Islet precursor cell (in vitro differentiated cells): ENCODE results near the gene MITF.
A peak's percentile ranks its signal among the peaks of the same experiment; 100 is the strongest.

Experiments
- DNase-seq: peaks from one replicate; pipeline ENCODE4 v3.0.0-alpha.2; 2018

MITF gene

DNA sequence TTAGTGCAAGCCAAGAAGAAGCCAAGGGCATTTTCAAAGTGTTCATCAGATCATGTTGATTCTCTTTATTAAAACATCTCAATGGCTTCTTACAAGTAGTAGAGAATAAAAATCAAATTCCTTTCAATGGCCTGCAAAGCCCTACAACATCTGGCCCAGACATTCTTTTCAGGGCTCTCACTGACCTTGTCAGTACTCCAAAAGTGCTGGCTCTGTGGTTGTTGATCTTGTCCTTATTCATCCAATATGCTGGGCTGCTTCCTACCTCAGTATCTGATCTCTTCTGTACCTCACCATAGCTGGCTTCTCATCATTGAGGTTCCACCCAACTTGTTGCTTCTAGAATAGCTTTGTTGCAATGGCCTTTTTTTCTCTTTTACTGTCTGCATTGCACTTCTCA, 186.2 kb downstream of the MITF start:
- DNase-seq = no peak

DNA sequence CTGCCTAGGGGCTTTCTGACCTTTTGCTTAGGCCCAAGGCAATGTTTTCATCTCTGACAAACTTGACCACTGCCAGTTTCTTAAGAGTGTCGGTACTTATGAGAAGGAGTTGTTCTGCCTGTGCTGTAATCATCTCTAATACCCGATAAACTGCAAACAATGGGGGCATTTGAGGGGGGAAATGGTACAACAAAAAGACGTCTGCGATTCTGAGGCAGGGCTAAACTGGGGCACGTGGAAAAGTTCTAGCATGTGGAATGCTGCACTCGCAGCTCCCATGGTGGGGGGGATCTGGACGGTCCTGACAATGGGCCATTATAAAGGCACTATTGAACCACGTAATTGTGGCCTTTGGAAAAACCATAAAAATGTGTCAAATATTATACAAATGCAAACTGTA, 187.1 kb downstream of the MITF start:
- no peak for DNase-seq

DNA sequence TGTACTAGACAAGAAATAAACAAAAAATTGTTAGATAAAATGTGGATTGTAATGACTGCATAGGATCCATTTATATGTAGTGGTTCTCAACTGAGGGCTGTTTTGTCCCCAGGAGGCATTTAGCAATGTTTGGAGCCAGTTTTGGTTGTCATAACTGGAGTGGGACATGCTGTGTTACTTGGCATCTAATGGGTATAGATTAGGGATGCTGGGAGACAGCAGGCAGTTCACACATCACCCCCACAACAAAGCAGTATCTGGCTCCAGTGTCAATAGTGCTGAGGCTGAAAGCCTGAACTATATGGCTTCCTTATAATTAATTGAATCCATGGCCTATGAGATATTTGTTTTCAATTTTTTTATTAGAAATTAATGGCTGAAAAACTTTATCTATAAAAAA, 188.3 kb downstream of the MITF start:
- no peak for DNase-seq

DNA sequence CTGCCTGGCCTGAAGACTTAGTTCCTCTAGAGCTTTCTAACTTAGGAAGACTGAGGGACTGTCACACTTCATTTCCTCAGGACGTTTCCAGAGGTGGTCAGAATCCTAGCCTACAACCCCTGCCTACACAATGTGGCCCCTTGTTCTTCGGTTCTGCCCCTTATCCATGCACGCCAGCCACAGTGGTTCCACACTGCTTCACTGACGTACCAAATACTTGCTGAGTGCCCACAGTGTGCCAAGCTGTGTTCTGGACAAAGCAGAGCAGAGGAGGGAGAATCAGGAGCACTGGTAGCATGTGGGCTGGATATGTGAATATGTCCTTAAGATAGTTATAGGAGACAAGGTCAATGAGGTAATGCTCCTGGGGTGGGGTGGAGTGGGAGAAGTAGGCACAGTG, 189.8 kb downstream of the MITF start:
- DNase-seq = no peak

DNA sequence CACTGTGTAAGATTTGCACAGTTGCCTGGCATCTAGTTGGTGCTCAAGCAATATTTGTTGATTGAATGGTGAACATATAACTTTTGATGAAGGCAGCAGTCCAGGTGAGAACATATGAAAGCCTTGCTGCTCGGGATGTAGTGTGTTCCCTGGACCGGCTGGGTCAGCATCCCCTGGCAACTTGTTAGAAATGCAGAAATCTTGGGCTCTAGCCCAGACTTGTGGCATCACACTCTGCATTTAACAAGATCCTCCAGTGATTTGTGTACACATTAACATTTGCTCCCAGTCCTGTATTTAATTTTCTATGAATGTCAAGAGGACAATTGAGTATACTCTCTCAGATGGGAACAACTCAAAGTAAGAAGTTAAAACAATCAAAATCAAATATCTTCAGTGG, 191.3 kb downstream of the MITF start:
- no peak for DNase-seq

DNA sequence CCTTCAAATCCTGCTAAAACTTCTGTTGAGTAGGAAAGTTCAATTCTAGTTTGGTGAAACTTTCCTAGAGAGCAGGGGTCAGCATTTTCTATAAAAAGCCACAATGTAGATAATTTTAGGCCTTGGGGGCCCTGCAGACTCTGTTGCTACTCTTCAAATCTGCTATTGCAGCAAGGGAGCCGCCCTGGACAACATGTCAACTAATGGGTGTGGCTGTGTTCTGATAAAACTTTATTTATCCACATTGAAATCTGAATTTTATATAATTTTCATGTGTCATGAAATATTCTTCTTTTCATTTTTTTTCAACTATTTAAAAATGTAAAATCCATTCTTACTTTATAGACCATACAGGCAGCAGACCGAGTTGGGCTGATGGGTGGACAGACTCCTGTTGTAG, 192.8 kb downstream of the MITF start:
- no peak for DNase-seq

DNA sequence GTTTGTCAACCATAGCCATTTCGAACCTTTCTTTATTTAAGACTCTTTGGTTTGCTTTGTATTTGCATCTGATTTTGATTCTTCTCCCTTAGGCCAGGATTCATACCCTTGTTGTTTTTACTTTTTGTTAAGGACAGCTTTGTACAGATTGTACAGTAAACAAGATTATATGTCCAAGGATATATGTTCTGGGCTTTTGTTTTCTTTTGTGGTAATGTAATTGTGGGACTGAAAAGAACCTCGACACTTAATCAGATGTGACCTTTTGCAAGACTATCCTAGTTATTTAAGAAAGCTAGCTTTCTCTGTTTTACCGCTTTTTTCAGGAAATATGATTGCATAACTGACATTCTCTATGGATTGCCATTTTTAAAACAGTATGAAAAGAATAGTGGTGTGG, 193.2 kb downstream of the MITF start:
- no peak for DNase-seq

DNA sequence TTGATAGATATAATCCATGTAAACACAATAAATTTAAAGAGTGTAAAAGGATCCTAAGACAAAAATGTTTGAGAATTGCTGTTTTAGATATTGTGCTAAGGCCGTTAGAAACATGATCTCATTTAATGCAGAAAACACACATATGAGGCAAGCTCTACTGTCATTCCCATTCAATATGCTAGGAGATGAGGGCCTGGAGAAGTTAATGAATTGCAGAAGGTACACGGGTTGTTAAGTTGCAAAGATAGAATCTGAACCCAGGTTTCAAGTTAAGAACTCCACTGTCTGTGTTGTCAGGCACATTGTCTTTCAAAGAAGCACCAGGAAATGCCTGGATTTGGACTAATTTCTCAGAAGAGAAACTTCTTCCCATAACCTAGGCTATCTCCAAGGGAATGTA, 195.1 kb downstream of the MITF start:
- no peak for DNase-seq

DNA sequence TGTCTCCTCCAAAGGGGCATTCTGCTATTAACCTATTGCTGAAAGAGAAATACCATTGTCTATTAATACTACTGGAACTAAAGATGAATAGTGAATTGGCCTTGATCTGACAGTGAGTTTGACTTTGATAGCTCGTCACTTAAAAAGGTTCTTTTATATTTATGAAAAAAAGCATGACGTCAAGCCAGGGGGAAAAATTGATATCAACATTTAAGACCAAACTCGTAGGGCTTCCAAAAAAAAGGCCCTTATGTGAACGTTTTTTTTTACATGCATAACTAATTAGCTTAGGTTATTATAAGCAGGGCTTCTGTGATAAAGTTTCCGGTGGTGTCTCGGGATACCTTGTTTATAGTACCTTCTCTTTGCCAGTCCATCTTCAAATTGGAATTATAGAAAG, 197.0 kb downstream of the MITF start:
- DNase-seq = no peak

DNA sequence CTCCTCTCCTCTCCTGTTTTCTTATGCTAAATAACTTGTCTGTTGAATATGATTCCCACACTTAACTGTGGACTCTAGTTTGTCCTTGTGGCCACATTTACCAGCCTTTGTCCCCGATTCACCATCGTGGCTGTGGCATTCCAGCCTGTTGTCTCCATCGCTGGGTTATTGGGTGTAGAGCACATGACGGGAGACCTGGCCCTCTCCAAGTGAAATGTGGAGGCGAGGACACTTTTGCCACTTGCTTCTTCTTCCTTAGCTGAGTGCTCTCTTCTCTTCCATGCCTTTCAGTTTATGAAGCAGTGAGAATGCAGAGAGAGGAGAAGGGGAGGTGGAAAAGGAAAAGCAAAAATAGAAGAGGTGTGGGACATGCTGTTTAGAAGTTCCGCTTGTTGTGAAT, 198.8 kb downstream of the MITF start:
- DNase-seq = no peak

DNA sequence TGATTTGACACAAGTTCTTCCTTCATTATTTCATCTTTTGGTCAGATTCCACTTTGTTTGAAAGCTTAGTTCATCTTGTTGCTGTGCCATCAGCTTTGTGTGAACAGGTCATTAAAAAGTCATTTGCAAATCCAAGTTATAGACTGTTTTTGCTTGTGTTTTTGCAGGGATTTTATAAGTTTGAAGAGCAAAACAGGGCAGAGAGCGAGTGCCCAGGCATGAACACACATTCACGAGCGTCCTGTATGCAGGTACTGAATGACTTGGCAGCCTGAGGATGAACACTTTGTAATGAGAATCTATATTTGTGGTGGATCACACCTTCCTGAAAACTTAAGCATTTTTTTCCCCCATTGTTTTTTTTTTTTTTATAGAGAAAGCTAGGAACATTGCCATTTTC, 199.7 kb downstream of the MITF start:
- DNase-seq = no peak

DNA sequence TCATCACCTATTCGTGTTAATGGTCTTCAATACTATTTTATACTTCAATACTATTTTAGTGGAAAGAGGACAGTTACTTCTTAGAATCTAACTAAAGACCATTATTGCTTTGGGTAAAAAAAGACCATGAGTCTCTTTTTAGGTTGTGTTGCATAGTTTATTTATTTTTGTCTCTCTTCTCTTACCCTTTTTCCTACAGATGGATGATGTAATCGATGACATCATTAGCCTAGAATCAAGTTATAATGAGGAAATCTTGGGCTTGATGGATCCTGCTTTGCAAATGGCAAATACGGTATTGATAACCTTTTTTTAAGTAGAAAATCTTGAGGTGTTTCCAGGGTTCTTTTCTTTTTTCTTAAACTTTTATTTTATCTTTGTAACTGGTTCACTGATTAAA, 201.8 kb downstream of the MITF start:
- DNase-seq = no peak

DNA sequence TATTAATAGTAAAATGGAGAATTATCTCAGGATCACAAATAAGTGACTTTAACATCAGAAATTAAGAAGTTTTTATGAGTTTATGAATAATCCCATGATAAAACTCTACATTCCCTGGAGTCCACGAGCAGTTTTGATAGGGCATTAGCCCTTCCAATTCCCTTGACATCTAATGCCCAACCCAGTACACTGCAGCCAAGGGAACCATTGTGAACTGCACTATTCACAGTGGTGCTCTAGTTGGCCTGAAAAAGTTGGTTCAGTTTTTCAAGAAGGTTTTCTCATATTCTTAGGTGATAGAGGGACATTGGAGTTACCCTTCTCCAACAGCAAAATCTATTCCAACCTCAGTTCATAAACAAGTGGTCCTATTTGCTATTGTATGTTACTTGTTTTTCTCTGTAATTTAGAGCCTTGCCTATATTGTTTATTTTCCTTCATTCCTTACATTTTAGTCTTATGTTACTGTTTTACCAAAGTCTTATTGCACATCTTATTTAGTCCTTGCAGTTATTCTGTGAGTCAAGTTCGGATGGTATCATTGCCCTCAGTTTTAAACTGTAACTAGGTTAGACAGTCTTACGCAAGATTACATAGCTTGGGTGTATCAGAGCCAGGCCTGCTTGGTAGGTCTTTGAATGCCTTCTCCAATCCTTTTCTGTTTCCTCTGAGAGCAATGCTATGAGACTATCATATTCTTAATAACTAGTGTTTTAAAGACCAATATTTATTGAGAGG, 202.3 kb downstream of the MITF start:
- DNase-seq = no peak

DNA sequence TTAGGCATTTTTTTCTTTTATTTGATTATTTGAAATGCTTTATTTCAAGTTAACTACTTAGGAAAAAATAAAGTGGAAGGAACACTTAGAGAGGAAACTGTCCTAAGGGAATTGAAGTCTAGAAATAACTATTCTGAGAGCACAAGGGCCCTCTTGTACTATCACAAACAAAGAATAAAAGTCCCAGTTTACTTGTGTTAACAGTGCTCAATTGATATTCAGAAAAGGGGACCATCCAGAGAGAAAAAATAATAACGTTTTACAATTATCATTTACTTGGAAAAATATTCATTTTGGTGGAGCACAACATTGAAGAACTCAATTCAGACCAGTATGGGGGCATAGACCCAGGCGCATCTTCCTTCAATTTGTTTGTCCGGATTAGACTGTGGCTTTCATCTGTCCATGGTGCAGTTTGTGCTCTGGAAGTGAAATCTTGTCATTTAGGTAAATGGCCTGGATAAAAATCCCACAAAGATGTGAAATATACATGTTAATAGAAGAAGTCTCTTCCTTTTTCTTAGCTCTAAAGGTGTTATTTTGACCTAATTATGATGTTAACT, 205.7 kb downstream of the MITF start:
- DNase-seq = no peak

DNA sequence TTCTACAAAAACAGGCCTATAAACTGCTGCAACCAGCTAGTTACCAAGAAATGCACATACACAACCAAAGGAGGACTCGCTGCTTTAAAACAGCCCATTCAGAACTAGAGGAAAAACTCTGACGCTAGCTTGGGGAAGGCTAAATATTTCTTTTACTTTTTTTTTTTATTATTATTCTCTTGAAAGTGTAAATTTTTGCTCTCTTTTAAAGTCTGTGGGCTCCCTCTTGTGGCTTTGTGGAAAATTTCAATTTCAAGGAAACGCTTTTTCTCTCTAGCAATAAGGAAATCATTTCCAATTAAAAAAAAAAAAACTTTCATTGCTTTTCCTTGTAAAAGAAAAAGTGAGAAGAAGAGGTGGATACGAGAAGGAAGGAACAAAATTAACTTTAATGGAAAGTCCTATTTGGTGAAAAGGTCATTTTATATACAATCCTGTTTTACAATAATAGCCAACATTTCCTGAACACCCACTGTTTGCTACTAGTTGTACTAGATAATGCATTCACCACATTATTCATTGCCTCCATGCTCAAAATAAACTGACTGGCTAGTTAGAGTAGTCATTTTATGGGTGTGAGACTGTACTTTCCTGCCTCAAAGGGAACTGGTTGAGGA, 209.1 kb downstream of the MITF start:
- no peak for DNase-seq

DNA sequence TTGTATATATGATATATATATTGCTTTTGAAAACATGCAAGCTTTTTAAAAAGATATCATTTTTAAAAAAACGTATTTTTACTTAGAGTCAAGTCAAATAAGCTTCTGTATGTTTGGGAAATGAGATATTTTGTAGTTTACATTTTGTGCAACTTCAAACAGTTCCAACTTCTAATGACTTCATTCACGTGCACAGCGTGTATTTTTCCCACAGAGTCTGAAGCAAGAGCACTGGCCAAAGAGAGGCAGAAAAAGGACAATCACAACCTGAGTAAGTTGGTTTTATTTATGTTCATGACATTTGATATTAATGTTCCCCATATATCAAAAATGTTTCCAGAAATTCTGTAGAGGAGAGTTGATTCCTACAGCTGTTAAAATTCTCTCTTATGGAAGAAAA, 212.4 kb downstream of the MITF start:
- no peak for DNase-seq

DNA sequence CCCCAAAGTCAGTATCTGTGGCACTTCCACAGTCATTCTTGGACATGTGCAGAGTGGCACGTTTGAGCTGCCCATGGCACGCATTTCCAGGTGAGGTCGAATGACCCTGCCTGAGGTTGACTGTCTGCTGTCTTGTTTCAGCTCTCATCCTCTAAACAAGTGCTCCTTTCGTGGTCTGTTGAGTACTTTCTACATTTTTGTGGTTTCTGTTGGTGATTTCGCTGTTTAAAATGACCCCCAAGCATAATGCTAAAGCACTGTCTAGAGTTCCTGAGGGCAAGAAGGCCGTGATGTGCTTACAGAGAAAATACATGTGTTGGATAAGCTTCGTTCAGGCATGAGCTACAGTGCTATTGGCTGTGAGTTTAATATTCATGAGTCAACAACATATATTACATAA, 220.3 kb downstream of the MITF start:
- DNase-seq = peak; percentile 74

DNA sequence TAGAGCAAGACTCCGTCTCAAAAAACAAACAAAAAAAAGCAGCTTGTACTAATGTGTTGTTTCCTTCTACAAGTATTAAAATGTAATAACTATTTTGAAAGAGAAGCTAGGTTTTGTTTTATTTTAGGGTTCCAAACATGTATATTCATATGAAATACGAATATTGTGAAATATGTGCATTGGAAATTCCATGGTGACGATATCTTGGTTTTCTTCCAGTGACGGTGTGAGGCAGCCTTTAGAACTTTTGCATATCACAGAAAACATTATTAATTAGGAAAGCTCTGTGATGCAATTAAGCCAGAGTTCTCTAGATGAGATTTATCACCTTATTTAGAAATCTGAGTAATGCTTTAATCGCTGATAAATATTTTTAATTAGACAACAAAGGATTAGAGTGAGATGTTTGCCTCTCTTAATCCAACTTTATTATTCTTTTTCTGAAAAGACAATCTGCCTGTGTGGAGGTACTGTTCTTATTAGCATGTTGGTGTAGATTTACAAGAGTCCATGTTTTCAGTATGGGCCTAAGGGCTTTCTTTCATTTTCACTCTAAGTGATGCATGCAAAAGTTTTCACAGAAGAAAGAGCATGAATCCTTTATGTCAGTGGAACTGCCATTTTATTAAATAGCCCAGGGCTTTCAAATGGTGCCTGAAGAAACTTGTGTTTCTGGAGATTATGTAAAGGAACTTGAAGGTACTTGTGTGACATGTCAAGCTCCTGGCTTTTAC, 222.6 kb downstream of the MITF start:
- DNase-seq = no peak

DNA sequence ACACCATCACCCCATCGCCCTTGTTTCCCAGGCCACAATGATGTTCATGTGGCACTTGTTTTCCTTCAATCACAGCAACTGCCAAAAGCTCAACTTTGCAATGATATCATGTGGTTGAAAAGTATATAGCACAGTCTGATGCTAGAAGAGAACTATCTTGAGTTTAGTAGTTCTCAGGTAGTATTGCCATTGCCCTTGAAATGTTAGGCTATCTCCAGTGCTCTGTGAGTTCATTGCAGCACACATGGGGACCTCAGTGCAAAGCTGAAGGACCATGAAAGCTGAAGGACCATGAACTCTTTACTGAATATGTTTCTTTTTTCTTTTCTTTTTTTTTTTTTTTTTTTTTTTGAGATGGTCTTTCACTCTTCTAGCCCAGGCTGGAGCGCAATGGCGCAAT, 224.4 kb downstream of the MITF start:
- no peak for DNase-seq

DNA sequence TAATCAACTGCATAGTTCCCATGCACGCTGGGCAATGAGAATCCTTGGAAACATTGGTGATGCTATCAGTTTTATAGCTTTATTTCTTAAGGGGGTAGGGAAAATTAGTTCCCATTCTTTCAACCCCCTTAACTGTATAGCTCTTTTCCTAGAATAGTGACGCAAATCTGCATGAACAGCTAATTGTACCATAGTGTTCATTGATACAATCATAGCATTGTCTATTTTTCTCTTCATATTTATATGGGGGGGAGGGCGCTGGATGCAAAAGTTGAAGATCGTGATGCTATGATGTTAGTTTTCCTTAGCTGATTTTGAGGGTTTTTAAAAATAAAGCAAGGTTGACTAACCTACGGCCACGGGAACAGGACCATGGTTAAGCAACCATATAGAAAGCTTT, 227.9 kb downstream of the MITF start:
- DNase-seq = no peak

DNA sequence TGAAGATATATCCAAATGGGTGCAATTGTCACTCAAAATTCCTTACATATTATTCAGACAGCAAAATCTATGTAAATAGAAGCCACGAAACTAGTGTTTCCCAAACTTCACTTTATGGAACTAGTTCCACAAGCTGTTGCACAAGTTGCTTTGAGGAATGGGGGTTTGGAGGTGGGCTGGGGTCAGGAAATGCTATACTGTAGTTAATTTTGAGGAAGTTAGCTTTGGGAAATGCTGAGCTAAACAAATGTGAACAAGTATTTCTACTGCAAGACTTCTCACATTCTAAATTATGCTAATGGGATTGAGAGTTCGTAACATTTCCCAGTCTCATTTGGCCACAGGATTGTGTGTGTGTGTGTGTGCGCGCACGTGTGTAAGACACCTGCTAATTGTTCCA, 231.6 kb downstream of the MITF start:
- no peak for DNase-seq

DNA sequence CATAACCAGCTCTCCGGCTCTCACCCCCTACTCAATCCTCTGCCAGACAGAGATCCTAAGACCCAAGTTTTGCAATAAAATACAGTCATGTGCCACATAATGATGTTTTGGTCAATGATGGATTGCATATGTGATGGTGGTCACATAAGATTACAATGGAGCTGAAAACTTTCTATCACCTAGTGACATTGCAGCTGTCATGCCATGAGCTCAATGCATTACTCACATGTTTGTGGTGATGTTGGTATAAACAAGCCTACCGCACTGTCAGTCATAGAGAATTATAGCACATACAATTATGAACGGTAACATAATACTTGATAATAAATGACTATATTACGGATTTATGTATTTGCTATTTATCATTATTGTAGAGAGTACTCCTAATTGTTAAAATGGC, 233.4 kb downstream of the MITF start:
- no peak for DNase-seq

DNA sequence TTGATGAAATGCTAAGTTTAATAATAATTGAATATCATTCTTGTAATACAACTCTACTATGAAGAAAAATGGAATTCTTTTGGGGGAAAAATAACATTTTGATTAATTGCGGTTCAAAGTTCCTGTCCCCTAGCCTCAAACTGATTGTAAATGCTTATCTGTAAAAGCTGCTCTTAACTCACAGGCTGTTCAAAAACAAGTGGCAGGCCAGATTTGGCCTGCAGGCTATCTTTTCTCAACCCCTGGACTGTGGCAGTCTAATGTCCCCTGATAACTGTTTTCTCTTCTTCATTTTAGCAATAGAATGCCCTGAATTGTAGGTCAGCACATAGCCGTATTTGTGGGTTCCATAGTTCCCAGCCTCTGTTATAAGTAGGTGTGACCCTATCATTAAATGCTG, 236.8 kb downstream of the MITF start:
- no peak for DNase-seq
